ENCODE measurements around the gene PARP12. TPM values are rescaled to one million over a fixed set of nuclear protein-coding genes. Genes with fewer than 3 reads are reported as not detected.

PARP12 gene
- polyA plus RNA-seq, 4 donors = 30.9 to 150 (median 68.1) TPM

DNA sequence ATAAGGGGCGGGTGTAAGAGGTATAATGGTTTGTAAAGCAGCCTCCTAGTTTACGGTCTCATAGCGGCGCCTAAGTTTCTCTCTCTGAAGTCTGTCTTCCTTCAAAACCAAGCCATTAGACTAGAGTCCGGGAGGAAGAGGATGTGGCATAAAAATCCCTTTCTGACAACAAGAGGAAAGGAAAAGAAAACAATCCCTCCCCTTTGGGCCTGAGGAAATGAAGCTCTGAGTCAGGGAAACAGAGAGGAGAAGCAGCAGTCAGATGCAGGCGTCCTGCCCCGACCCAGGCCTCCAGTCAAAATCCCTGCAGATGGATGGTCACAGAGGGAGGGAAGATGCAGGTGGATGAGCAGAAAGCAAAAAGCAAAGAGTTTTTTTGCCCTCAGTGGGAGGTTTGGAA lies 23.7 kb downstream of the PARP12 start:
- H3K27me3 ChIP-seq (ENCODE audit: control insufficient read depth in 3 of 3, insufficient read depth in 3 of 3, low read length in 3 of 3) = no peaks in the 10 kb centered on the region
- H3K27ac ChIP-seq (ENCODE audit: low read depth in 1 of 3, low read length in 2 of 3) = no peak overlapping the region
- DNase-seq (no peak), FAIRE-seq (no peak)
- no peak overlapping the region for H3K4me3 ChIP-seq (ENCODE audit: low read depth in 1 of 3, low read length in 3 of 3)
- H3K9me3 ChIP-seq (ENCODE audit: control insufficient read depth in 2 of 2, insufficient read depth in 1 of 2, low read depth in 1 of 2, low read length in 1 of 2) = no peaks in the 10 kb centered on the region
- no peaks in the 10 kb centered on the region for H3K4me1 ChIP-seq (ENCODE audit: control insufficient read depth in 3 of 3, insufficient read depth in 2 of 3, low read depth in 1 of 3, low read length in 2 of 3)
- 72 to 89% (median 87%) methylated on average over 7 of the region's 7 CpGs for WGBS, 3 donors
- peaks cover 13 to 49% (median 14%) of the 10 kb centered on the region in 3 donors for H3K36me3 ChIP-seq (ENCODE audit: control insufficient read depth in 3 of 3, insufficient read depth in 2 of 3, low read depth in 1 of 3, low read length in 3 of 3)

DNA sequence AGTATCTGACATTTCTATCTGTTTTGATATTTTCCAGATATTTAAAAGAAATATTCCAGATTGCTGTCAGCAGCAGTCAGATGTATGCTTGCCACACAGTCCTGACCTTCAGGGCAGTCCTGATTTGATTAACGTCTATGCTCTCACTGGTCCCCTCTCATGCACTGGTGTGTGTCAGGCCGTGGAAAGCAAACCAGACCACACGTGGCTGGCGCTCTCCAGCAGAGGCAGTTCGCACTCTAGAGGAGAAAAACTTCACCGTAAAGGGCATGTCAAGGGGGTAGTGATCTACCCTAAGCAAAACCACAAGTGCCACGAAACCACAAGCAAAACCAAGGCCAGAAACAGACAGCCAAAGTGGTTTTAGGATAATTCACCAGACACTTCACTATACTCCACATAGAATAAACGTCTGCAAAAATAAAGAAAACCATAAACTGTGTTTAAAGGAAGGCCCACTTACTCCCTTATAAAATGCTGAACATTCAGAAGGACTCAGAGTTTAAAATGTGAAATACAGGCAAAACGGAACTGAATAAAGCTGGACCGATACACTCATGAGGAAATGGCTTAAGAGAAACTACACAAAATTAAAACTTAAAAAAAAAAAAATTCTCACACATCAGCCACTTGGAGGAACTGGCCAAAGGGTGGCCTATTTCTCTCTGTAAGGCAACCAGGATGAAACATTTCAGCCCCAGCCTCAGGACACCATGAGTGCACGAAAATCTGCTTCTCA lies 26.4 kb downstream of the PARP12 start:
- WGBS, 3 donors = 65 to 88% (median 68%) methylated on average over 11 of the region's 11 CpGs
- FAIRE-seq = no peak
- H3K36me3 ChIP-seq (ENCODE audit: control insufficient read depth in 3 of 3, insufficient read depth in 2 of 3, low read depth in 1 of 3, low read length in 3 of 3) = peaks cover 14 to 54% (median 15%) of the 10 kb centered on the region in 3 donors

DNA sequence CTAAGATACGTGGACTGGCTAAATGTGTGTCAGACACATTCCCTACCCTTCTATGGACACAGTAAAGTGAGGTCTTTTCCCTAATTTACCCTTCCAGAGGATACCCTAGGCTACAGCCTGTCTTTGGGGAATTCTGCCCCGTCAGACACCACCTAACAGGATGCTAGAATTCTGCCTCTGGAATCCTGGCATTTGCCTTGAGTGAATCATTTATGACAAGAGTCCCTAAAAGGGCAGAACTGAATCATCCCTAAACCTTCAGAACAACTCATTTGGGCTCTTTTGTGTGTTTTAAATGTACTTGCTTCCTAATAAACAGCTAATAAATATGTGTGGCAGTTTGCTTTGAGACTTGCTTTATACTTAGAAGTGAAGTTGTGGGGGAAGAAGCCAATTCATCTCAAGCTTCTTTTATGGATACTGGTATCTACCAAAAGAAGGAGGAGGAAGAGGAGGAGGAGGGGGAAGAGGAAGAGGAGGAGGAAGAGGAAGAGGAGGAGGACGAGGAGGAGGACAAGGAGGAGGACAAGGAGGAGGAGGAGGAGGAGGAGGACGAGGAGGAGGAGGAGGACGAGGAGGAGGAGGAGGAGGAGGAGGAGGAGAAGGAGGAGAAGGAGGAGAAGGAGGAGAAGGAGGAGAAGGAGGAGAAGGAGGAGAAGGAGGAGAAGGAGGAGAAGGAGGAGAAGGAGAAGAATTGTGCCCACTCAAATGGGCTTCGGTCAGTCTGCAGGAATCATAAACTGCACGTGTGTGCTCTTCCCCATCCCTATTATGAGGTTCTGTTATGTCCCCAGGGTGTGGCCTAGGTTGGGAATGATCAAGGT lies 27.1 kb downstream of the PARP12 start:
- Histone ChIP-seq H3K27me3 (ENCODE audit: control insufficient read depth in 3 of 3, insufficient read depth in 3 of 3, low read length in 3 of 3) (no peaks in the 10 kb centered on the region), H3K4me3 (ENCODE audit: low read depth in 1 of 3, low read length in 3 of 3) (no peak overlapping the region), H3K9me3 (ENCODE audit: control insufficient read depth in 2 of 2, insufficient read depth in 1 of 2, low read depth in 1 of 2, low read length in 1 of 2) (no peaks in the 10 kb centered on the region), H3K4me1 (ENCODE audit: control insufficient read depth in 3 of 3, insufficient read depth in 2 of 3, low read depth in 1 of 3, low read length in 2 of 3) (no peaks in the 10 kb centered on the region), H3K36me3 (ENCODE audit: control insufficient read depth in 3 of 3, insufficient read depth in 2 of 3, low read depth in 1 of 3, low read length in 3 of 3) (peaks cover 14 to 57% (median 14%) of the 10 kb centered on the region in 3 donors), H3K27ac (ENCODE audit: low read depth in 1 of 3, low read length in 2 of 3) (no peak overlapping the region)
- WGBS, 3 donors = 88 to 97% (median 94%) methylated on average over 4 of the region's 7 CpGs
- DNase-seq (no peak), FAIRE-seq (no peak)

More for the DNA sequence above, 26.4 kb downstream of the PARP12 start:
- Histone ChIP-seq H3K4me1 (ENCODE audit: control insufficient read depth in 3 of 3, insufficient read depth in 2 of 3, low read depth in 1 of 3, low read length in 2 of 3) (no peaks in the 10 kb centered on the region), H3K9me3 (ENCODE audit: control insufficient read depth in 2 of 2, insufficient read depth in 1 of 2, low read depth in 1 of 2, low read length in 1 of 2) (no peaks in the 10 kb centered on the region), H3K4me3 (ENCODE audit: low read depth in 1 of 3, low read length in 3 of 3) (no peak overlapping the region), H3K27ac (ENCODE audit: low read depth in 1 of 3, low read length in 2 of 3) (no peak overlapping the region), H3K27me3 (ENCODE audit: control insufficient read depth in 3 of 3, insufficient read depth in 3 of 3, low read length in 3 of 3) (no peaks in the 10 kb centered on the region)
- DNase-seq = no peak

DNA sequence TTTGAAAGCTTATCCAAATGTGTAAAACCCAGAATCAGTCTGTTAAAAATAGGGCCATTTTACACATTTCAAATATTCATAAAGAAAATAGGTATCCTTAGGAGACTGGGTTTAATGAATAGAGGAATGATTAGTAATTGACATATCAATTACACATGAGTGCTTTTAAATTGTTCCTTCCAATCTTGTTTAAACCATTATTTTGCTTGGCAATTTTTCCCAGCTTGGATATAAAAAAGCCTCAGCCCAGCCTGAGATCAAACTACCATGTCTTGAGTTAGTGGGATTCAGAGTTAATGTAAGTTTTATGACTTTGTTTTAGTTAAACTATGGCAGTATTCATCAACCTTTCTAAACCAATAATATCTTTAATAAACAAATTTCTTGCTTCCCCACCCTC lies 28.3 kb downstream of the PARP12 start:
- DNase-seq (no peak), FAIRE-seq (no peak)
- no peaks in the 10 kb centered on the region for H3K9me3 ChIP-seq (ENCODE audit: control insufficient read depth in 2 of 2, insufficient read depth in 1 of 2, low read depth in 1 of 2, low read length in 1 of 2)
- H3K27me3 ChIP-seq (ENCODE audit: control insufficient read depth in 3 of 3, insufficient read depth in 3 of 3, low read length in 3 of 3) = no peaks in the 10 kb centered on the region
- no peak overlapping the region for H3K27ac ChIP-seq (ENCODE audit: low read depth in 1 of 3, low read length in 2 of 3)
- H3K4me1 ChIP-seq (ENCODE audit: control insufficient read depth in 3 of 3, insufficient read depth in 2 of 3, low read depth in 1 of 3, low read length in 2 of 3) = no peaks in the 10 kb centered on the region
- peaks cover 8 to 50% (median 16%) of the 10 kb centered on the region in 3 donors for H3K36me3 ChIP-seq (ENCODE audit: control insufficient read depth in 3 of 3, insufficient read depth in 2 of 3, low read depth in 1 of 3, low read length in 3 of 3)
- no peak overlapping the region for H3K4me3 ChIP-seq (ENCODE audit: low read depth in 1 of 3, low read length in 3 of 3)

DNA sequence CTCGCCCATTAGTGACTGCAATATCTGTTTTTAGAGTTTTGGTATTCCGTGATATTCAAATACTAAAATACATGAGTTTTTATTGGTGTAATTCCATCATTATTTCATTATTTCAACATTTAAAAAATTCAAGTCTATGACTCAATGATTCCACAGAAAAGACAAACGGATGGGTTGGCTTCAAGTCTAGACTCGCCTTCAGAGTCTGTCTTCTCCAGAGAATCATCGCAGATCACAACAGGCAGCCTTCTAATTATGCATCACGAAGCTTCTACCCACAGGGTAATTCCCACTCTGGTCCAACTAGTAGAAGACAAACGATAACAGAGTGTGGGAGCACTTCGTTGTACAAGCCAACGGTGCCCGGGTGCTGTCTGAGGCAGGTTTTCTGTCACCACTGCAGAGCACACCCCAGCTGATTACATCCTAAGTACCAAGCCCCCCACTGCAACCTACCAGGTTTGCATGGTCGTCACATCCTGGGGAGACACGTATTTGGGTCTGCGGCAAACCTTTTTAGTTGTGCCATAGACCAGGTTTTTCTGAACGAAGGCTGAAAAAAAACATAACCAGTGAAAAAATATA lies 28.9 kb downstream of the PARP12 start:
- H3K27me3 ChIP-seq (ENCODE audit: control insufficient read depth in 3 of 3, insufficient read depth in 3 of 3, low read length in 3 of 3) = no peaks in the 10 kb centered on the region
- H3K4me1 ChIP-seq (ENCODE audit: control insufficient read depth in 3 of 3, insufficient read depth in 2 of 3, low read depth in 1 of 3, low read length in 2 of 3) = no peaks in the 10 kb centered on the region
- no peak overlapping the region for H3K4me3 ChIP-seq (ENCODE audit: low read depth in 1 of 3, low read length in 3 of 3)
- FAIRE-seq = no peak
- WGBS, 3 donors = 95 to 97% (median 97%) methylated on average over 14 of the region's 14 CpGs
- peaks cover 8 to 46% (median 16%) of the 10 kb centered on the region in 3 donors for H3K36me3 ChIP-seq (ENCODE audit: control insufficient read depth in 3 of 3, insufficient read depth in 2 of 3, low read depth in 1 of 3, low read length in 3 of 3)
- DNase-seq = no peak
- no peaks in the 10 kb centered on the region for H3K9me3 ChIP-seq (ENCODE audit: control insufficient read depth in 2 of 2, insufficient read depth in 1 of 2, low read depth in 1 of 2, low read length in 1 of 2)
- H3K27ac ChIP-seq (ENCODE audit: low read depth in 1 of 3, low read length in 2 of 3) = no peak overlapping the region

DNA sequence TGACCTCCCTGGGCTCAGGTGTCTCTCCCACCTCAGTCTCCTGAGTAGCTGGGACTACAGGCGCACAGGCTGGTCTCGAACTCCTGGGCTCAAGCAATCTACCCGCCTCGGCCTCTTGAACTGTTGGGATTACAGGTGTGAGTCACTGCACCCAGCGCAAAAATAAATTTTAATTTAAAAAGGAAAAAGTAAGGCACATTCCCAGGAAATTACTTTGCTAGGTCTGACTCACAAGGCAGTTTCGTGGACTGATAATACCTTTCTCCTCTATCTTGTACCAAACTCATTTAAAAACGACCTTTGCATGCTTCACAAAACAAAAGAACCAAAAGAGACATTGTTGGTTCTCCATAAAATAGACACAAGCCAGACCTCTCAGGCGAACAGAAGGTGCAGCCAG lies 29.7 kb downstream of the PARP12 start:
- no peak for DNase-seq
- H3K27me3 ChIP-seq (ENCODE audit: control insufficient read depth in 3 of 3, insufficient read depth in 3 of 3, low read length in 3 of 3) = no peaks in the 10 kb centered on the region
- no peak overlapping the region for H3K27ac ChIP-seq (ENCODE audit: low read depth in 1 of 3, low read length in 2 of 3)
- no peaks in the 10 kb centered on the region for H3K9me3 ChIP-seq (ENCODE audit: control insufficient read depth in 2 of 2, insufficient read depth in 1 of 2, low read depth in 1 of 2, low read length in 1 of 2)
- H3K36me3 ChIP-seq (ENCODE audit: control insufficient read depth in 3 of 3, insufficient read depth in 2 of 3, low read depth in 1 of 3, low read length in 3 of 3) = peaks cover 7 to 47% (median 15%) of the 10 kb centered on the region in 3 donors
- no peak for FAIRE-seq
- H3K4me3 ChIP-seq (ENCODE audit: low read depth in 1 of 3, low read length in 3 of 3) = no peak overlapping the region
- WGBS, 3 donors = 86 to 91% (median 89%) methylated on average over 8 of the region's 8 CpGs
- no peaks in the 10 kb centered on the region for H3K4me1 ChIP-seq (ENCODE audit: control insufficient read depth in 3 of 3, insufficient read depth in 2 of 3, low read depth in 1 of 3, low read length in 2 of 3)

DNA sequence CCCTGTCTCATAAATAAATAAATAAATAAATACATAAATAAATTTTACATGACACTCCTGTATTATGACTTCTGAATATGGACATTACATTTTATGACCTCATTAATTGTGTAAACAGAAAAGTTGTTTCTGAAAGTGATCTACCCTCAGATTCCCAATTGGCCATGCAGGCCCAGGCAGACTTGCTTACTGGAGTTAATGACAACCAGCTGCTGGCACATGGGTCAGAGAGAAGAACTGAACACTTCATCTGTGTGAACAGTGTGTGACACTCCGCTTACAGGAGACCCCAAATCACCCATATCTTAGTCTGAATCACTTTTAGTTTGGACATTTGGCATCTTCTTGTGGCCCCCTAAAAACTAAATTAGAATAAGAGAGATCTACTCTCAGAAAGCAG lies 31.4 kb downstream of the PARP12 start:
- Histone ChIP-seq H3K9me3 (ENCODE audit: control insufficient read depth in 2 of 2, insufficient read depth in 1 of 2, low read depth in 1 of 2, low read length in 1 of 2) (no peaks in the 10 kb centered on the region), H3K4me3 (ENCODE audit: low read depth in 1 of 3, low read length in 3 of 3) (no peak overlapping the region), H3K27ac (ENCODE audit: low read depth in 1 of 3, low read length in 2 of 3) (no peak overlapping the region), H3K4me1 (ENCODE audit: control insufficient read depth in 3 of 3, insufficient read depth in 2 of 3, low read depth in 1 of 3, low read length in 2 of 3) (no peaks in the 10 kb centered on the region), H3K36me3 (ENCODE audit: control insufficient read depth in 3 of 3, insufficient read depth in 2 of 3, low read depth in 1 of 3, low read length in 3 of 3) (peaks cover 0 to 46% (median 16%) of the 10 kb centered on the region in 3 donors), H3K27me3 (ENCODE audit: control insufficient read depth in 3 of 3, insufficient read depth in 3 of 3, low read length in 3 of 3) (no peaks in the 10 kb centered on the region)
- FAIRE-seq (no peak), DNase-seq (no peak)
- WGBS, 3 donors = 90 to 100% (median 100%) methylated on average over 1 of the region's 1 CpG

DNA sequence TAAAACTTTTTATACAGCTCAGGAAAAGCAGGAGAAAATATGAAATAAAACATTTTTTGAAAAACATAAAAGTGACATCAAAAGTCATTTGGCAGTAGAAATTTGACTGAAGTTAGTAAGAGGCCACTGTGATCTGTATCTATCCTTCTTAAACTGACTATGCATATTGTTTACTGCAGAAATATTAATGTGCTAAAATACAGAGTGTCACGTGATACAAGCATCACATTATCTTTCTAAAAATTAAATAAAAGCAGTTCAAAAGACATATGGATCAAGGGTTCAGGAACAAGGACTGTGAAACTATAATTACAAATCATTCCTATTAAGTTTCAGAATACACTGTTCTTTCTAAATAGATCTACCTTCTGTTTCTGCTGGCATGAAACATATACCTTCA lies 33.7 kb downstream of the PARP12 start:
- Histone ChIP-seq H3K36me3 (ENCODE audit: control insufficient read depth in 3 of 3, insufficient read depth in 2 of 3, low read depth in 1 of 3, low read length in 3 of 3) (peaks cover 2 to 61% (median 28%) of the 10 kb centered on the region in 3 donors), H3K9me3 (ENCODE audit: control insufficient read depth in 2 of 2, insufficient read depth in 1 of 2, low read depth in 1 of 2, low read length in 1 of 2) (no peaks in the 10 kb centered on the region), H3K4me1 (ENCODE audit: control insufficient read depth in 3 of 3, insufficient read depth in 2 of 3, low read depth in 1 of 3, low read length in 2 of 3) (no peaks in the 10 kb centered on the region), H3K27me3 (ENCODE audit: control insufficient read depth in 3 of 3, insufficient read depth in 3 of 3, low read length in 3 of 3) (no peaks in the 10 kb centered on the region), H3K27ac (ENCODE audit: low read depth in 1 of 3, low read length in 2 of 3) (no peak overlapping the region), H3K4me3 (ENCODE audit: low read depth in 1 of 3, low read length in 3 of 3) (no peak overlapping the region)
- DNase-seq (no peak), FAIRE-seq (no peak)
- WGBS, 3 donors = 80 to 97% (median 97%) methylated on average over 1 of the region's 1 CpG

Data from small intestine (tissue), 7 donors.